Stimulated activated memory B cell treated with anti-CD40 and anti-IgM and Interleukin-4, amounts not matched to agents 10 μg/mL and 1 μg/mL and 100 μg/mL, for 72 hours (primary cell): ENCODE data around the gene ME1.
A peak's percentile ranks its signal among the peaks of the same experiment; 100 is the strongest.
"Not testable (repeated sequence)": the region's sequence is repeated elsewhere in the genome, so short reads cannot be mapped to it uniquely, and the experiment has no call there.

Experiments
- ATAC-seq: fragments of 150-1000 bp; cut with Tn5 transposase; 2 replicates; pipeline ENCODE4 v1.10.0; 2021
- H3K27ac Mint-ChIP-seq: one replicate; pipeline ENCODE4 v1.8.0; 2022; ENCODE audit warnings: mild to moderate bottlenecking, mixed read lengths
- H3K27me3 Mint-ChIP-seq: one replicate; pipeline ENCODE4 v1.8.0; 2022; ENCODE audit warnings: mixed read lengths
- H3K36me3 Mint-ChIP-seq: one replicate; pipeline ENCODE4 v1.8.0; 2022; ENCODE audit warnings: mixed read lengths
- H3K4me1 Mint-ChIP-seq: one replicate; pipeline ENCODE4 v1.8.0; 2022; ENCODE audit warnings: mixed read lengths
- H3K4me3 Mint-ChIP-seq: one replicate; pipeline ENCODE4 v1.8.0; 2022; ENCODE audit warnings: mild to moderate bottlenecking, moderate library complexity, mixed read lengths
- H3K9me3 Mint-ChIP-seq: one replicate; pipeline ENCODE4 v1.8.0; 2022; ENCODE audit warnings: mixed read lengths

ME1 gene

DNA sequence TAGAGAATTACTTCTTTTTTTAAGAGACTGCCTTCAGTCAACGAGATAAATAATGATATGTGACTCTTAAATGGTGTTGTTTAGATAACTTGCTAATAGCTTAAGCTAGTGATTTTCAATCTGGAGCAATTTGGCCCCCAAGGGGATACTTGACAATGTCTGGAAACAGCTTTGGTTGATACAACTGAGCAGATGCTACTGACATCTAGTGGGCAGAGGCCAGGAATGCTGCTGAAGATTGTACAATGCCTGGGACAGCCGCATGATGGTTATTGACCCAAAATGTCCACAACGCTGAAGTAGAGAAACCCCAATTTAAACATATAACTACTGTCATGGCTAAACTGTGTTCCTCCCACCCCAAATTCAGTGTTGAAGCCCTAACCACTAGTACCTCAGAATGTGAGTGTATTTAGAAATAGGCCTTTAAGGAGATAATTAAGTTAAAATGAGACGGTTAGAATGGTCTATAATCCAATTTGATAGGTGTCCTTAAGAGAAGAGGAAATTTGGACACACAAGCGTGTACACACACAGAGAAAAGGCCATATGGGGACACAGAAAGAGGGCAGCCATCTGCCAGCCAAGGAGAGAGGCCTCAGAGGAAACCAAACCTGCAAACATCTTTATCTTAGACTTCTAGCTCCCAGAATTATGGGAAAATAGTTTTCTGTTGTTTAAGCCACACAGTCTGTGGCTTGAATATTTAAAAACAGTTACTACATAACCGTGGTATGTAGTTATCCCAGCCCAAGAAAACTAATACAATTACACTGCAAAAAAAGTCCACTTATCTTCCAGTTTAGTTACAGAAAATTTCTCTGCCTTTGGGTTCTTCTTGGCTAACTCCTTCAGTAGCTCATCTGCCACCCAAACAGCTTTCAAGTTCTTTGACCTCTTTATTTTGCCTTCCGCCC is 215.5 kb downstream of the ME1 start:
- Mint-ChIP-seq H3K27ac (no peak overlapping the region), H3K36me3 (no peaks in the 10 kb centered on the region), H3K4me3 (no peak overlapping the region), H3K27me3 (no peaks in the 10 kb centered on the region), H3K9me3 (no peaks in the 10 kb centered on the region), H3K4me1 (no peaks in the 10 kb centered on the region)
- ATAC-seq, result peak; percentile 85

DNA sequence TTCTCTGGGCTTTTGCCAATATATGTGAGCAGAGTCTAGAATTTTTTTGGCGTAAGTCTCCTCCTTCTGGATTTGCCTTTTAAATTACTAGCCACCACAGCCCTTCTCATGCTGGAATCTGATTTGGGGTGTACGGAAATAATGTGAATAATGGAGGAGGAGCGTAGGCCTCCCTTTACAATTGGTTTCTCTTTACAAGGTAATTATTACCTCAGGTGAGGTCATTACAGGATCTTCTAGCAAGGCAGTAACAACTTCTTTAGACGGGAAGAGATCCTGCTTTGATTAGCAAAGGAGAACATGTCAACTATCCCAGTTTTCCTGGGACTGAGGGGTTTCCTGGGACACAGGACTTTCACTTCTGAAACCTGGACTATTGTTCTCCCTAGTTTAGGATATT is 228.8 kb downstream of the ME1 start:
- Mint-ChIP-seq H3K27me3 (peaks cover 11% of the 10 kb centered on the region), H3K9me3 (no peaks in the 10 kb centered on the region), H3K4me3 (no peak overlapping the region), H3K4me1 (peaks cover 11% of the 10 kb centered on the region), H3K36me3 (no peaks in the 10 kb centered on the region), H3K27ac (no peak overlapping the region)
- no peak for ATAC-seq

DNA sequence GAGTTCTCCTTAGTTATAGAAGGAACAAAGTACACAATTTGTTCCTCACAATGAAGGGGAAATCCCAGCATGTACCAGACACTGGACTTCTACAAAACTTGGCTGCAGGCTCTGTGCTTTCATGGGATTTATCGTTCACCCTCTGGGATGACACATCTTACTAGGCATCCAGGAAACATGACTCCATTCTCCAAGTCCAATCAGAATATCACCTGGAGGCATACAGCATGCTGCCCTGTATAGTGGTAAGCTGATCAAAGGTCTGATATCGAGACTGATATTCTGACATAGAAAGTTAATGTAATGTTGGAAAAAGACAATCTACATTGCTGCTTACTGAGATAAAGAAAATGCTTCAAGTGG is 231.0 kb downstream of the ME1 start:
- no peaks in the 10 kb centered on the region for H3K27me3 Mint-ChIP-seq
- H3K36me3 Mint-ChIP-seq, result no peaks in the 10 kb centered on the region
- H3K4me3 Mint-ChIP-seq, result no peak overlapping the region
- ATAC-seq, result no peak
- H3K27ac Mint-ChIP-seq, result no peak overlapping the region
- H3K4me1 Mint-ChIP-seq, result peaks cover 11% of the 10 kb centered on the region
- no peaks in the 10 kb centered on the region for H3K9me3 Mint-ChIP-seq

DNA sequence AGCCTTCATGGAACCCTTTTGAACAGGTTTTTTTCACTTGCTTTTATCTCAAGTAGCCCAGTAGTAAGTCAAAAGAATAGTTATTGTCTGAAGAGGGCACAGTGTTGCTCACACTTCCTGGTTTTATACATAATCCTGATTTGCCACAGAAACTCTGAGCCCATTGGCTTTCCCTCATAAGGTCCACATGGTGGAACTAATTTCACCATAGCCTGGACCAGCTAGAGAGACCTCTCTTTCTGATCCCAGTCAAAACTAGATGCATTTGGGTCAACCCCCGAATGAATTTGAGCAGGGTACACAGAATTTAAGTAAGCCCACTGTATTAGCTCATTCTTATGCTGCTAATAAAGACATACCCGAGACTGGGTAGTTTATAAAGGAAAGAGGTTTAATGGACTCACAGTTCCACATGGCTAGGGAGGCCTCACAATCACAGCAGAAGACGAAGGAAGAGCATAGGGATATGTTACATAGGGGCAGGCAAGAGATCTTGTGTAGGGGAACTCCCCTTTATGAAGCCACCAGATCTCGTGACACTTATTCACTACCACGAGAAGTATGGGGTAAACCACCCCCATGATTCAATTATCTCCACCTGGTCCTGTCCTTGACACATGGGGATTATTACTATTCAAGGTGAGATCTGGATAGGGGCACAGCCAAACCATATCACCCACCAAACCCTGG is 231.5 kb downstream of the ME1 start:
- Mint-ChIP-seq H3K9me3 (no peaks in the 10 kb centered on the region), H3K4me3 (no peak overlapping the region), H3K36me3 (no peaks in the 10 kb centered on the region), H3K4me1 (peaks cover 13% of the 10 kb centered on the region), H3K27me3 (no peaks in the 10 kb centered on the region), H3K27ac (no peak overlapping the region)
- peak; percentile 43 for ATAC-seq

DNA sequence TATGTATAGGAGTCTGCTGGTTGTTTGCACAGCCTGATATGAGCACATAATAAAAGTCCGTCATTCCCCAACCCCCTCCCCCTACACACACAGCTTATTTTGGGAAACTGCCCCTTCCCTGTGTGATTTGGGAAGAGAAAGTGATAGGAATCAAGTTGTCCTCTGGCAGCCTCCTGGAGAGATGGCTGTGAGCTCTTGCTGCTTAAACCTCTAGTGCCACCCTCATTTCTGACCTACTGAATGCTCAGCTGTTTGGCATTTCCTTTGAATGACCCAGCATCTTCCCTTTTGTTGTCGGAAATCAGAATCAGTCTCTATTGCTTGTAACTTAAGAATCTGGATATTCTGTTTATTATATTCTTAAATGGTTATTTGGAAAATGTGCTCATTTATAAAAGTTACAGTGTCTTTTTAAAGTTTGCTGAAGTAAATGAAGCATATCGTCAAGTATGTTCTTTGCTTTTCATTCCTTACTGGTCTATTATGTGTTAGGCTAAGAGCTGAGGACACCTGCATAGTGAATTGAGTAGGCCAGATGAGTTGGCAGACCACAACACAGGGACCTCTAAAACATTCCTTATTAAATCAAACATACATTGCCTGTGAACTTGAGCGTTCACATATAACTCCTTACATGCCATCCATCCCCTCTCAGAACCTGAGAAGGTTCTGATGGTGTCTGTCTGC is 232.2 kb downstream of the ME1 start:
- Mint-ChIP-seq H3K4me1 (peaks cover 20% of the 10 kb centered on the region), H3K27ac (no peak overlapping the region), H3K4me3 (no peak overlapping the region), H3K27me3 (no peaks in the 10 kb centered on the region), H3K36me3 (no peaks in the 10 kb centered on the region), H3K9me3 (no peaks in the 10 kb centered on the region)
- ATAC-seq, result no peak

DNA sequence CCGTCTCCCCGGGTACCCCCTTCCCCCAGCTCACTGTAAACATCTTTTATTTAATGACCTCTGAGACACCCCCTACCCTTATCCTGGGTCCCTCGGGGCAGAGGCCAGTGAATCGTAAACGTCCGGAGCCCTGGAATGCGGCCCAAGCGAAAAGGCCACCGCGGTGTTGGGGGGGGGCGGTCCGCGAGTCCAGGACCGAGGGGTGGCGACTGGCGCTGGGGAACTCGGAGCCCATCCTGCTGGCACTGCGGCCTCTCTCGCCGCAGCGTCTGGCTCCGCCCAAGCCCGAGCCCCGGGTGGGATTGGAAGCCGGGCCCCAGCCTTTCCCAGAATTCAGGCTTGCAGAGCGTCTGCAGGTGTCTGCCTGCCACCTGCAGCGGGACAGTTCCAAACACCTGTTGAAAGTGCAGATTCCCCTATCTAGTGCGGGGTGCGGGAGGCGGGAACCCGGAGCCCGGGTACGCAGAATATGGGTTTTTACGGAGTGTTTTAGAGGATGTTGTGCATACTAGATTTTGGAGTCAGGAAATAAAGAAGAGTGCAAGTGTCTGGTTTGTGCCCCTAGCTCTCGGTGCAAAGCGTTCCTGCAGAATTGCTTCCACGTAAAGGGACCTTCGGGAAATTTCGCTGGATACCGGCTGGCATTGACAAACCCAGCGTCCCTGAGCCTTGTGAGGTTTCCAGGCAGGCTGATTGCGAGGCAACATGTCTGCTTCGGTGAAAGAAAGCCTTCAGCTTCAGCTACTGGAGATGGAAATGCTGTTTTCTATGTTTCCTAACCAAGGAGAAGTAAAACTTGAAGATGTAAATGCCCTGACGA is 236.9 kb downstream of the ME1 start:
- ATAC-seq, result peak; percentile 38
- Mint-ChIP-seq H3K27me3 (no peaks in the 10 kb centered on the region), H3K4me1 (peaks cover 11% of the 10 kb centered on the region), H3K27ac (peak overlapping the region; percentile 82), H3K9me3 (no peaks in the 10 kb centered on the region), H3K36me3 (peaks cover 6% of the 10 kb centered on the region), H3K4me3 (peak overlapping the region; percentile 88)

DNA sequence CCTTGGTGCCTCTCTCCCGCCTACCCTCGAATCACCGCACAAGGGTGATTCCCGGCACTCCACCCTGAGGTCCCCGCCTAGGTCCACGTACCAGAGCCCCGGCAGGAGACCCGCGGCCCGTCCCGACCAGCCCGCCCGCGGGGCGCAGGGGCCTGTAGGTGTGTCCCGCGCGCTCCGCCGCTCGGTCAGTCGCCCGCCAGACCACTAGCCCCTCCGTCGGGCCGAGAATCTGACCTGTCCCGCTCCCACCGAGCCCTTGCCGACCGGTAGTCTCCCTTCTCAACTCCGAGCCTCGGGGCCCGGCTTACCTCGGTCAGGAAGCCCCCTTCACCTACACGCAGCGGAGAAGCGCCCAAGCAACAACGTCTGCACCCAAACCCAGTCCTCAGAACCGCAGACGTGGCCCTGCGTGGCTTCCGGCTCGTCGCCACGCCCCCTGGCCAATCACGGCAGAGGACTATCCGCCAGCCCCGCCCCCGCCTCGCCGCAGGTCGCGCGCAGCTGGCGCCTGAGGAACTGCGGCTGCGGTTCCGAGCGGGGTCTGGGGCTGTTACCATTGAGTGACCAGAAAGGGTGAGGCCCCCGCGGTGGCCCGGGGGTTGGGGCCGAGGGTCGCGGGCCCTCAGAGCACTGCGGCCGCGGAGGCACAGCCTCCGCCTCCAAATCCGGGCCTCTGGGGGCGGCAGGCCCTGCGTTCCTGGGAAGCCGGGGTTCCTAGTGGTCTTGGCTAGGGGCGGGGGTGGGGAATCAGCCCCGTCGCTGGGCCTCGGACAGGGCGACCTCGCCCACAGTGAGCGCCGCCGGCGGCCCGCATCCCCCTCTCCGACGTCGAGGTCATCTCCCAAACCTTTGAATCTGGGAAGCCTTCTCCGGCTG is 237.7 kb downstream of the ME1 start, which contains the start of the genes PGM3 and RWDD2A:
PGM3 (minus strand) TSS at position 395 of the 876 bp plus-strand sequence. CDS start 2,253 bp downstream, outside the sequence.
RWDD2A (plus strand) TSS at position 487 of the 876 bp plus-strand sequence. CDS start 1,095 bp downstream, outside the sequence.
- Mint-ChIP-seq H3K27me3 (no peaks in the 10 kb centered on the region), H3K4me1 (peaks cover 9% of the 10 kb centered on the region), H3K27ac (peak within 1 kb of the TSS; percentile 82), H3K4me3 (peak within 1 kb of the TSS; percentile 88), H3K36me3 (peaks cover 6% of the 10 kb centered on the region), H3K9me3 (no peaks in the 10 kb centered on the region)
- ATAC-seq, result peak; percentile 99

DNA sequence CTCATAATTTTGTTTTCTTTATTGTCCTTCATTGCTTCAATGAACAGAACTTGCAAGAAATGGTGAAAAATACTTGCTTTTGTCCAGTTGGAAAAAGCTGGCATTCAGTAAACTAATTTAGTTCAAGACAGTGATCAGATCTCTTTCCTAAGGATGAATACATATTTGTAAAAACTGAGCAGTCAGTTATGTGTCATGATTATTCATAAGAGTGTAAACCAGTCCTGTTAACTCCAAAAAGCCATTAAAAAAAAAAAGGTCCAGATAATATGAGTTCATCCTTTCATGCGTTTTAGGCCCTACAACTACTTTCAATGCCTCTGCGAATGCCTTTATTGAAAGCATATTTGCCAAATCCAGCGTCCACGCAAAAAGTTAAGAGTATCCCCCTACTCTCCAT is 238.4 kb downstream of the ME1 start:
- ATAC-seq, result no peak
- Mint-ChIP-seq H3K27me3 (no peaks in the 10 kb centered on the region), H3K4me3 (peak overlapping the region; percentile 88), H3K9me3 (no peaks in the 10 kb centered on the region), H3K27ac (peak overlapping the region; percentile 82), H3K4me1 (peaks cover 9% of the 10 kb centered on the region), H3K36me3 (peaks cover 6% of the 10 kb centered on the region)

DNA sequence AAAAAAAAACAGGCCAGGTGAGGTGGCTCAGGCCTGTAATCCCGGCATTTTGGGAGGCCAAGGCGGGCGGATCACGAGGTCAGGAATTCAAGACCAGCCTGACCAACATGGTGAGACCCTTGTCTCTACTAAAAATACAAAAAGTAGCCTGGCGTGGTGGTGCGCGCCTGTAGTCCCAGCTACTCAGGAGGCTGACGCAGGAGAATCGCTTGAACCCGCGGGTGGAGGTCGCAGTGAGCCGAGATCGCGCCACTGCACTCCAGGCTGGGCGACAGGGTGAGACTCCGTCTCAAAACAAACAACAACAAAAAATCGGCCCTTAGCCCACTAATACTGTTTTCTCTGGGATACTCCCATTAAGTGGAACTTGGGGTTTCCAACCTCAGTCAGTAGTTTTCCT is 238.9 kb downstream of the ME1 start:
- H3K4me3 Mint-ChIP-seq, result peak overlapping the region; percentile 88
- not testable (repeated sequence) for H3K36me3 Mint-ChIP-seq, H3K4me1 Mint-ChIP-seq, H3K27me3 Mint-ChIP-seq, H3K9me3 Mint-ChIP-seq, H3K27ac Mint-ChIP-seq, ATAC-seq

DNA sequence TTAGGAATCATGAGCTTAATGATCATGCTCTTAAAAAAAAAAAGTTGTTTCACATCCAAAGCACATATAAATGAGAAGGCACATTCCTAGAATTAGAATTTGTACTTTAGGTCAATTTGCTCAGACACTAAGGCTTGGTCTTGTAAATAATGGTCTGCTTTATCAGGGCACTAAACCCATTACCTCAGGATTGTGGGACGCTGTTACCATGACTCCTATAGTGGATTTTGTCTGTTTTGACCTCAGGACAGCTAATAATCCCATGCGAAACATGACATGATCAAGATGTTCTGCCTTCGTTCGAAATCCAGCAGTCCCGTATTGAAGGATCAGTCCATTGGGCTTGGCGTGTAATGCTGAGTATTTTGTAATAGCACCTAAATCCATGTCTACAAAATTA is 240.2 kb downstream of the ME1 start:
- no peak for ATAC-seq
- Mint-ChIP-seq H3K9me3 (no peaks in the 10 kb centered on the region), H3K4me1 (peaks cover 9% of the 10 kb centered on the region), H3K27me3 (no peaks in the 10 kb centered on the region), H3K27ac (no peak overlapping the region), H3K4me3 (no peak overlapping the region), H3K36me3 (peaks cover 13% of the 10 kb centered on the region)

DNA sequence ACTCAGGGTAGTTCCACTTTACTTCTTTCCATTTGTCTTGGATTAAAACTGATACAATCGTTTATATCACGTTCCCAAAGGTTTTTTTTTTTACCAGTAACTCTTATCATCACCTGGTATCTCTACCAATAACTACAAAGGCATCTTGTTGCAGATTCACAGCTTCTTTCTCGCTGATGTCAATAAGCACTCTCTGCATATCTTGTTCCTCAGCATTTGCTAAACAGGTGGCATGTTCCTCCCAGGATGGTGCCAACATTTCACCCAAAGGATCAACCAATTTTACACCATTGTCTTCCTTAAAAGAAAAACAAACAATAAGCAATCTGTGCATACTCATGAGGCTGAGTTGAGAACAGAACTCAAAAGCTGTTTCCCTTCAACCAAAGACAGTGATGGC is 242.3 kb downstream of the ME1 start:
- Mint-ChIP-seq H3K9me3 (no peaks in the 10 kb centered on the region), H3K36me3 (peaks cover 30% of the 10 kb centered on the region), H3K27ac (no peak overlapping the region), H3K4me3 (no peak overlapping the region), H3K4me1 (no peaks in the 10 kb centered on the region), H3K27me3 (no peaks in the 10 kb centered on the region)
- no peak for ATAC-seq

DNA sequence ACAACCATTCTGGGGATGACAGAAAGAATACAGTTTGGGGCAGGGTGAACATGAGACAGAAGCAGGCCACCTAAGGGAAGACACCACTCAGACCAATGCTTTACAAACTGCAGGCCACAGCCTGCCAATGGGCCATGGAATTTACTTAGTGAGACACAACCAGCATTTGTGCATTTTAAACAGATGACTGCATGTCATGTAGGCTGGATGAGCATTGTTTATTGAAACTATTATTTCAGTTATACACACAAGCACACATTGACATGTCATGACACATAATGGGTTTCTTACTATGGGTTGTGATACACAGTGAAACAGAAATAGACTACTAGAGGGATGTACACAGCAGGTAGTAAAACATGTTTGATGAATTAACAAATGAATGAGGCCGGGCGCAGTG is 245.8 kb downstream of the ME1 start:
- Mint-ChIP-seq H3K27me3 (no peaks in the 10 kb centered on the region), H3K4me1 (no peaks in the 10 kb centered on the region), H3K4me3 (no peak overlapping the region), H3K36me3 (peaks cover 52% of the 10 kb centered on the region), H3K27ac (no peak overlapping the region), H3K9me3 (no peaks in the 10 kb centered on the region)
- no peak for ATAC-seq

DNA sequence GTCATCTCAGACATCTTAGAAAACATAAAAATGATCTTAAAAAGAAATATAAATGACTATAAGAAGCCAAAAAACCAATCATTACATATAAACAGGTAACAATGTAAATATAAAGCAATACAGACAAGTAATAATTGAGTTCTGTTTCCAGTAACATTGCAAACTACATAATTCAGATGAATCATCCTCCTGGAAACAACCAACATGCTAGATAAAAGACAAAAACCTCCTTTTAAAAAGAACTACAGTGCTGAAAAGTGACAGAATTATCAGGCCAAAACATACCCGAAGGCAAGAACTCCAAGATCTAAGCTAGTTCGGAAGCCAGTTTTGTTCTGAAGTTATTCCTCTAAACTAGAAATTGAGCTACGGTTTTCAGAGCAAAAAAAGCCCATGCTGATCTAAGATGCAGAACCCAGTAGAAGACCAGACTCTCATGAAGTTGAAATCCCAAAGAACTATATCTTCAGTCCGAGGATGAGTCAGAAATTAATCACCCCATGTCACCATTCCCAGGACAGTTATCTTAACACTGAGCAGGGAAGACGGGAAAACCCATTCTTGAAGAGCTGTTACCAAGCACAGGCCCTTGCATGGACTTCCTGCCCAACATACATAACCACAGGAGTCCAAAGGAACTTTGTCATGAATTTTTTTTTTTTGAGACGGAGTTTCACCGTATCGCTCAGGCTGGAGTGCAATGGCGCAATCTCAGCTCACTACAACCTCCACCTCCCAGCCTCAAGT is 247.6 kb downstream of the ME1 start:
- no peaks in the 10 kb centered on the region for H3K4me1 Mint-ChIP-seq
- H3K9me3 Mint-ChIP-seq, result no peaks in the 10 kb centered on the region
- no peak overlapping the region for H3K4me3 Mint-ChIP-seq
- H3K27ac Mint-ChIP-seq, result no peak overlapping the region
- peaks cover 54% of the 10 kb centered on the region for H3K36me3 Mint-ChIP-seq
- H3K27me3 Mint-ChIP-seq, result no peaks in the 10 kb centered on the region
- ATAC-seq, result no peak
